Heart left ventricle (tissue), 13 donors: Measurements from ENCODE around the gene CDON.

Experiments
- CTCF ChIP-seq, 12 donors: fragments of 200-600 bp; sonication (generic) in 4 of 12; IDR thresholded peaks; one replicate each; pipeline versions ENCODE4 v1.5.0 to v1.8.0; 2018 to 2022; ENCODE audit warnings: antibody characterized with exemption in 12 of 12, mild to moderate bottlenecking in 5 of 12
- POLR2A ChIP-seq, 2 donors: fragments of 450-650 bp; IDR thresholded peaks; one replicate each; pipeline ENCODE4 v1.6.1; 2017; ENCODE audit warnings: antibody characterized with exemption in 2 of 2, mild to moderate bottlenecking in 2 of 2, moderate library complexity in 2 of 2
- donor health status: ischemic (EF 13 %, LVEDD 7.1; RV severe dilation, severe dysfunction).
- donor health status: DM: no; HTN: yes; CAD: no.
- donor health status: DM: no; HTN: no; CAD: no.
- donor health status: ischemic (EF 25% LVEDD 6.9; RV normal size, moderate dysfunction).
- donor health status: ischemic (EF 25% LVEDD 5.7; RV mildly dilated, moderate dysfunction).
- donor health status: ischemic (EF 35%, LVEDD 5.7; RV mildly dilated, moderate dysfunction).
- donor health status: nonischemic (EF 11% LVEDD 7.7; RV severe dilation, severe dysfunction).
- donor health status: DM: yes; HTN: yes; CAD: no.
- donor health status: PGD.
- donor health status: ischemic (EF 29% LVEDD 5.4; RV normal size, mild dysfunction).
- donor health status: nonischemic (EF 23%, LVEDD 6.1; RV moderate dilation, normal function).

DNA sequence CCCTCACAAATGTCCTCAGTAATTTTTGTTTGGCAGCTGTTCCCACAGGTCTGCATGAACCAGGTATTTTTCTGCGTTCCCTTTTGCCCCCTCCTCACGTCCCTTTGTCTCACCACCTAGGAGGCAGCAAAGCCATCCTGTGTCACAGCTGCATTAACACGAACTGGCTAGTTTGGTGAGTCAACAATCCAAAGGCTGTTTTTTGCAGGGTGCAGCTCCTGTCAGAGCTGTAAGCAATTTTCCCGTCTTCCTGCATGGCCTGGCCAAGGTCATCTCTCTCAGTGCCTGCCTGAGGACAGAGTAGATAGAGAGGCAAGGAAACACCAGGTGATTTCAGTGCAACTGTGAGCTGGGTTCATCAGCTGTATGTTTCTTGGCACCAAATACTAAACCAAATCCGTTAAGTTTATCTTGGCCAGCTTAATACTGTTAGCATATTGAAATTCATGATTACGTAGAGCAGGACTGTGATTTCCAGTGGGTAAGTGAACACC is 137.4 kb downstream of the CDON start:
- no peak for TF ChIP-seq CTCF (IDR thresholded peaks at IDR 0.05)
- TF ChIP-seq POLR2A (IDR thresholded peaks at IDR 0.05), result no peak
